ENCODE measurements around the gene CD47. TPM values are rescaled to one million over a fixed set of nuclear protein-coding genes. Genes with fewer than 3 reads are reported as not detected.

CD47 gene
- total and polyA plus RNA-seq, 12 donors = 24.2 to 108 (median 70.0) TPM

DNA sequence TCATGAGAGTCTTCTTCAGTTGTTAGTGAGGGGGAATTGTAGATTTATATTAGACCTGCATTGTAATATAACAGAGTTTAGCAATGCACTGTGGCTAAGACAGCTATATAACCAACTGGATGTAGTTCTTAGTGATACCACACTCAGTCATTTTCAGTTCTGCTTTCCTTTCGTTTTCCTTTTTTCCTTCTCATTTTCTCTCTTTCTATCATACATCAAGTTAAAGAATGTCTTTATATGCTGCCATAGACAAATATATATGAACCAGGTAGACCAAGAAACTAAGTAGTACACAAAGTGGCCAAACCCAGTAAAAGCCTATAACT is 43.7 kb upstream of the CD47 start:
- Histone ChIP-seq H3K4me3 (no peak overlapping the region), H3K4me1 (replicated peaks in 1 of 2) (peaks cover 0 to 15% of the 10 kb centered on the region in 2 donors), H3K36me3 (replicated peaks in 1 of 2) (no peaks in the 10 kb centered on the region), H3K9me3 (replicated peaks in 1 of 3) (no peaks in the 10 kb centered on the region), H3K27me3 (no peaks in the 10 kb centered on the region), H3K27ac (no peak overlapping the region)
- intact Hi-C loops (cut with DNase I) = no loop called here
- 46 to 66% (median 53%) methylated on average over 1 of the region's 1 CpG for WGBS, 4 donors
- TF ChIP-seq POLR2A (IDR thresholded peaks at IDR 0.05) (no peak), CTCF (IDR thresholded peaks at IDR 0.05) (no peak)
- no peak for DNase-seq

GRCh38 chr3:108133858-108134554 is 43.2 kb upstream of the CD47 start:
- H3K36me3 ChIP-seq (replicated peaks in 1 of 2) = no peaks in the 10 kb centered on the region
- peaks cover 0 to 15% of the 10 kb centered on the region in 2 donors for H3K4me1 ChIP-seq (replicated peaks in 1 of 2)
- TF ChIP-seq CTCF (IDR thresholded peaks at IDR 0.05) = no peak
- TF ChIP-seq POLR2A (IDR thresholded peaks at IDR 0.05) = no peak
- no peaks in the 10 kb centered on the region for H3K27me3 ChIP-seq
- no peak for DNase-seq
- no peak overlapping the region for H3K27ac ChIP-seq
- intact Hi-C loops (cut with DNase I) = no loop called here
- WGBS, 4 donors = 45 to 54% (median 53%) methylated on average over 5 of the region's 5 CpGs
- H3K4me3 ChIP-seq = no peak overlapping the region
- H3K9me3 ChIP-seq (replicated peaks in 1 of 3) = no peaks in the 10 kb centered on the region

GRCh38 chr3:108133048-108133369 is 42.2 kb upstream of the CD47 start:
- Histone ChIP-seq H3K4me3 (no peak overlapping the region), H3K27me3 (no peaks in the 10 kb centered on the region), H3K4me1 (replicated peaks in 1 of 2) (peaks cover 0 to 15% of the 10 kb centered on the region in 2 donors), H3K27ac (no peak overlapping the region), H3K36me3 (replicated peaks in 1 of 2) (no peaks in the 10 kb centered on the region), H3K9me3 (replicated peaks in 1 of 3) (no peaks in the 10 kb centered on the region)
- no peak for TF ChIP-seq POLR2A (IDR thresholded peaks at IDR 0.05)
- intact Hi-C loops (cut with DNase I) = no loop called here
- no peak for DNase-seq

GRCh38 chr3:108131475-108132134 is 40.8 kb upstream of the CD47 start:
- TF ChIP-seq POLR2A (IDR thresholded peaks at IDR 0.05) = no peak
- no peak for TF ChIP-seq CTCF (IDR thresholded peaks at IDR 0.05)
- peak overlapping the region in 1 of 5 donors; percentile 14 for H3K27ac ChIP-seq
- no peaks in the 10 kb centered on the region for H3K36me3 ChIP-seq (replicated peaks in 1 of 2)
- intact Hi-C loops (cut with DNase I) = no loop called here
- H3K27me3 ChIP-seq = no peaks in the 10 kb centered on the region
- H3K4me3 ChIP-seq = no peak overlapping the region
- H3K4me1 ChIP-seq (replicated peaks in 1 of 2) = peaks cover 0 to 15% of the 10 kb centered on the region in 2 donors
- no peaks in the 10 kb centered on the region for H3K9me3 ChIP-seq (replicated peaks in 1 of 3)
- DNase-seq = no peak
- WGBS, 4 donors = 79 to 83% (median 81%) methylated on average over 9 of the region's 9 CpGs
